ENCODE data around the gene METTL1. TPM values are rescaled to one million over a fixed set of nuclear protein-coding genes. Genes with fewer than 3 reads are reported as not detected.
A peak's percentile ranks its signal among the peaks of the same experiment; 100 is the strongest.
"Not testable (repeated sequence)": the region's sequence is repeated elsewhere in the genome, so short reads cannot be mapped to it uniquely, and the experiment has no call there.

Gene METTL1
- total RNA-seq, 2 experiments from 2014 or later: 30.0 to 32.0 TPM

- DNase-seq: peak; percentile 32
- CTCF ChIA-PET: interaction anchor here (1.0 to 2.1 kb wide), 2 partner anchors 8 to 15 kb away, joined by 3 to 5 read pairs; no protein-coding TSS in a partner anchor
- POLR2A ChIA-PET: no interaction called here
- peaks cover 40% of the 10 kb centered on the region for H3K36me3 Mint-ChIP-seq
- H3K27me3 Mint-ChIP-seq: no peaks in the 10 kb centered on the region
- H3K4me1 Mint-ChIP-seq (ENCODE audit: low read depth): no peaks in the 10 kb centered on the region
- H3K27ac Mint-ChIP-seq: no peak overlapping the region
- H3K9me3 Mint-ChIP-seq: no peaks in the 10 kb centered on the region
- intact Hi-C loops (cut with micrococcal nuclease): no loop called here
- H3K4me3 Mint-ChIP-seq: no peak overlapping the region
Observed at GRCh38 chr12:57726151-57726883, 45.6 kb downstream of the METTL1 start.

- no peaks in the 10 kb centered on the region for H3K4me1 Mint-ChIP-seq (ENCODE audit: low read depth)
- no peak overlapping the region for H3K4me3 Mint-ChIP-seq
- H3K27ac Mint-ChIP-seq: no peak overlapping the region
- peaks cover 36% of the 10 kb centered on the region for H3K36me3 Mint-ChIP-seq
- DNase-seq: no peak
- intact Hi-C loops (cut with micrococcal nuclease): no loop called here
- ChIA-PET CTCF (interaction anchor here (1.0 to 2.1 kb wide), 2 partner anchors 9 to 16 kb away, joined by 3 to 5 read pairs; no protein-coding TSS in a partner anchor), POLR2A (no interaction called here)
- H3K9me3 Mint-ChIP-seq: no peaks in the 10 kb centered on the region
- no peaks in the 10 kb centered on the region for H3K27me3 Mint-ChIP-seq
Observed at GRCh38 chr12:57725851-57726150, 46.1 kb downstream of the METTL1 start.

GRCh38 chr12:57724936-57725740, 46.8 kb downstream of the METTL1 start:
- no peak for DNase-seq
- H3K9me3 Mint-ChIP-seq: no peaks in the 10 kb centered on the region
- no peaks in the 10 kb centered on the region for H3K27me3 Mint-ChIP-seq
- ChIA-PET POLR2A (interaction anchor here (0.6 to 1.2 kb wide), 2 partner anchors 12 to 16 kb away, joined by 3 to 6 read pairs; no protein-coding TSS in a partner anchor), CTCF (interaction anchor here (1.0 to 2.1 kb wide), 3 partner anchors 9 to 17 kb away, joined by 3 to 6 read pairs (median 5); no protein-coding TSS in a partner anchor)
- H3K36me3 Mint-ChIP-seq: peaks cover 35% of the 10 kb centered on the region
- intact Hi-C loops (cut with micrococcal nuclease): no loop called here
- H3K4me1 Mint-ChIP-seq (ENCODE audit: low read depth): no peaks in the 10 kb centered on the region
- no peak overlapping the region for H3K4me3 Mint-ChIP-seq
- H3K27ac Mint-ChIP-seq: peak overlapping the region; percentile 64

GRCh38 chr12:57724003-57724935, 47.6 kb downstream of the METTL1 start:
- intact Hi-C loops (cut with micrococcal nuclease): no loop called here
- CTCF ChIA-PET: interaction anchor here (1.0 kb wide), 1 partner anchor 11 kb away, joined by 6 read pairs; no protein-coding TSS in a partner anchor
- no peak overlapping the region for H3K4me3 Mint-ChIP-seq
- no peaks in the 10 kb centered on the region for H3K9me3 Mint-ChIP-seq
- H3K36me3 Mint-ChIP-seq: peaks cover 42% of the 10 kb centered on the region
- H3K4me1 Mint-ChIP-seq (ENCODE audit: low read depth): no peaks in the 10 kb centered on the region
- peak overlapping the region; percentile 64 for H3K27ac Mint-ChIP-seq
- H3K27me3 Mint-ChIP-seq: no peaks in the 10 kb centered on the region
- POLR2A ChIA-PET: interaction anchor here (0.6 to 1.2 kb wide), 2 partner anchors 13 to 16 kb away, joined by 5 to 6 read pairs; no protein-coding TSS in a partner anchor
- no peak for DNase-seq

GRCh38 chr12:57723630-57723962, 48.3 kb downstream of the METTL1 start:
- ChIA-PET CTCF (no interaction called here), POLR2A (interaction anchor here (0.6 kb wide), 1 partner anchor 16 kb away, joined by 5 read pairs; no protein-coding TSS in a partner anchor)
- Mint-ChIP-seq H3K4me1 (ENCODE audit: low read depth) (no peaks in the 10 kb centered on the region), H3K27me3 (no peaks in the 10 kb centered on the region), H3K36me3 (peaks cover 44% of the 10 kb centered on the region), H3K9me3 (no peaks in the 10 kb centered on the region), H3K27ac (peak overlapping the region; percentile 10), H3K4me3 (no peak overlapping the region)
- DNase-seq: no peak
- intact Hi-C loops (cut with micrococcal nuclease): no loop called here

GRCh38 chr12:57722716-57723629, 48.9 kb downstream of the METTL1 start:
- intact Hi-C loops (cut with micrococcal nuclease): no loop called here
- Mint-ChIP-seq H3K4me3 (no peak overlapping the region), H3K27ac (peak overlapping the region; percentile 34), H3K9me3 (no peaks in the 10 kb centered on the region), H3K4me1 (ENCODE audit: low read depth) (no peaks in the 10 kb centered on the region), H3K36me3 (peaks cover 44% of the 10 kb centered on the region), H3K27me3 (no peaks in the 10 kb centered on the region)
- ChIA-PET POLR2A (interaction anchor here (0.5 to 0.6 kb wide), 2 partner anchors 98 to 119 kb away, joined by 3 to 4 read pairs; no protein-coding TSS in a partner anchor), CTCF (interaction anchor here (0.6 kb wide), 1 partner anchor 139 kb away, joined by 3 read pairs; no protein-coding TSS in a partner anchor)
- no peak for DNase-seq

GRCh38 chr12:57721846-57722608, 49.9 kb downstream of the METTL1 start:
- intact Hi-C loops (cut with micrococcal nuclease); H3K4me3 Mint-ChIP-seq; CTCF ChIA-PET; DNase-seq; H3K4me1 Mint-ChIP-seq (ENCODE audit: low read depth); H3K27me3 Mint-ChIP-seq; H3K9me3 Mint-ChIP-seq: not testable (repeated sequence)
- POLR2A ChIA-PET: interaction anchor here (0.5 kb wide), 1 partner anchor 119 kb away, joined by 3 read pairs; no protein-coding TSS in a partner anchor
- Mint-ChIP-seq H3K27ac (peak overlapping the region; percentile 34), H3K36me3 (peaks cover 43% of the 10 kb centered on the region)

GRCh38 chr12:57720606-57721595, 51.0 kb downstream of the METTL1 start:
- CTCF ChIA-PET: no interaction called here
- no peak overlapping the region for H3K4me3 Mint-ChIP-seq
- no peak for DNase-seq
- intact Hi-C loops (cut with micrococcal nuclease): no loop called here
- H3K27me3 Mint-ChIP-seq: no peaks in the 10 kb centered on the region
- no peaks in the 10 kb centered on the region for H3K9me3 Mint-ChIP-seq
- POLR2A ChIA-PET: interaction anchor here (1.5 kb wide), 1 partner anchor 21 kb away, joined by 3 read pairs; no protein-coding TSS in a partner anchor
- H3K36me3 Mint-ChIP-seq: peaks cover 39% of the 10 kb centered on the region
- H3K27ac Mint-ChIP-seq: no peak overlapping the region
- H3K4me1 Mint-ChIP-seq (ENCODE audit: low read depth): no peaks in the 10 kb centered on the region

GRCh38 chr12:57719777-57720605, 51.9 kb downstream of the METTL1 start:
- intact Hi-C loops (cut with micrococcal nuclease): no loop called here
- Mint-ChIP-seq H3K27ac (no peak overlapping the region), H3K36me3 (peaks cover 40% of the 10 kb centered on the region), H3K9me3 (no peaks in the 10 kb centered on the region), H3K4me1 (ENCODE audit: low read depth) (no peaks in the 10 kb centered on the region), H3K27me3 (no peaks in the 10 kb centered on the region), H3K4me3 (no peak overlapping the region)
- no peak for DNase-seq
- ChIA-PET POLR2A (interaction anchor here (1.5 kb wide), 1 partner anchor 22 kb away, joined by 3 read pairs; no protein-coding TSS in a partner anchor), CTCF (interaction anchor here (1.9 kb wide), 1 partner anchor 22 kb away, joined by 5 read pairs; no protein-coding TSS in a partner anchor)
